Measurements from ENCODE around the gene C20orf204.

DNA sequence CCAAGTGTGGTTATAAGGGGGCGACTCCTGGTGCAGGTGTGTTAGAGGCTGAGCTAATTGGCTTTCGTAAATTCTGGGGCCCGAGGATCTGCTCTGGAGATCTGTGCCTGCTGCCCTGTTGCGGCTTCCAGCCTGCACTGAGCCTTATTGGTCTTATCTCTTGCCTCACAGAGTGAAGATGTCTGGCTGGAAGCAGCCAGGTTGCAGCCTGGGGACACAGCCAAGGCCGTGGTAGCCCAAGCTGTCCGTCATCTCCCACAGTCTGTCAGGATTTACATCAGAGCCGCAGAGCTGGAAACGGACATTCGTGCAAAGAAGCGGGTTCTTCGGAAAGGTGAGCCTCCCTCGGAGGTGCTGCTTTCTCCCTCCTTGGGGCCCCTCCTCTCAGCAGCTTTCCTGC lies 35.1 kb upstream of the C20orf204 start:
- TF ChIP-seq EZH2phosphoT487 (IDR thresholded peaks at IDR 0.05; ENCODE audit: insufficient read depth, low read depth) (no peak), EZH2 (IDR thresholded peaks at IDR 0.05; ENCODE audit: insufficient read depth, poor library complexity, severe bottlenecking) (no peak)
